Activated effector memory CD4-positive, alpha-beta T cell treated with anti-CD3 and anti-CD28 coated beads, Interleukin-2, amount 50 U/mL, for 16 hours (primary cell): ENCODE results near the gene FAR1.
"Not testable (repeated sequence)": the region's sequence is repeated elsewhere in the genome, so short reads cannot be mapped to it uniquely, and the experiment has no call there.

Source experiments
- DNase-seq: peaks from one replicate; pipeline ENCODE4 v3.0.0-alpha.2; 2020

FAR1 gene, protein sequence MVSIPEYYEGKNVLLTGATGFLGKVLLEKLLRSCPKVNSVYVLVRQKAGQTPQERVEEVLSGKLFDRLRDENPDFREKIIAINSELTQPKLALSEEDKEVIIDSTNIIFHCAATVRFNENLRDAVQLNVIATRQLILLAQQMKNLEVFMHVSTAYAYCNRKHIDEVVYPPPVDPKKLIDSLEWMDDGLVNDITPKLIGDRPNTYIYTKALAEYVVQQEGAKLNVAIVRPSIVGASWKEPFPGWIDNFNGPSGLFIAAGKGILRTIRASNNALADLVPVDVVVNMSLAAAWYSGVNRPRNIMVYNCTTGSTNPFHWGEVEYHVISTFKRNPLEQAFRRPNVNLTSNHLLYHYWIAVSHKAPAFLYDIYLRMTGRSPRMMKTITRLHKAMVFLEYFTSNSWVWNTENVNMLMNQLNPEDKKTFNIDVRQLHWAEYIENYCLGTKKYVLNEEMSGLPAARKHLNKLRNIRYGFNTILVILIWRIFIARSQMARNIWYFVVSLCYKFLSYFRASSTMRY

DNA sequence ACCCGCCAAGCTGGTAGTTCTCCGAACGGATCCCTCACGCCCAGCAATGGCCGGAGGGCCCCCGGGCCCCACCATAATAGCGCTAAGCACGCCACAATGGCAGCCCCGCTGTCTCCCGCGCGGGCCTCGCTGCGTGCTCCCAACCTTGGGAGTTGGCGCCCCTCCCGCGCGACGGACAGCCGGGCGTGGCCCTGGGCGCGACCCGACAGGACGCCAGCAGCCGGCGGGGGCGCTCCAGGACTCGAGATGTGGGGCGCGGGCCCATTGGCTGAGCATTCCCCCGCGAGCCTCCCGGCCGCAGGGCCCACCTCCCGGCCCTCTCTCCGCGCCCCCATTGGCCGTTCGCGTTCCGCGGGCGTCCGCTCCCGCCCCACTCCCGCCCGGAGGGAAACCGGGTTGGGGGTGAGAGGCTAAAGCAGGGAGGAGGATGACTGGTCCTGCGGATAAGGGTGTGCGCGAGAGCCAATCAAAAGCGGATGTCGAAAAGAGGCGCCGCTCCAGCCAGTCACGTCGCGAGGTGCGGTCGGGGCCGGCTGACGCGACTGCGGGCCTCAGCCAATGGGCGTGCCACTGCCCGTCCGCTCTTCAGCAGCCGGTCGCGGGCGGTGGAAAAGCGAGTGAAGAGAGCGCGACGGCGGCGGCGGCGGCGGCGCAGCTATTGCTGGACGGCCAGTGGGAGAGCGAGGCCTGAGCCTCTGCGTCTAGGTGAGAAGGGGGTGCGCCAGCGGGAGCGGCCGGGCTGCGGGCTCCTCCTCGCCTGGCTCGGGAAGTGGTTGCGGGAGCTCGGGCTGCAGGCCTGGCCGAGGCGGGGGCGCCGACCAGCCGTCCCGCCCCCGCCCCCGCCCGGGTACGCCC is at the start of gene FAR1:
Gene FAR1 (plus strand): TSS at position 567 of the 855 bp plus-strand sequence. CDS start 26,098 bp downstream, outside the sequence.
- DNase-seq, result peak; percentile 99

DNA sequence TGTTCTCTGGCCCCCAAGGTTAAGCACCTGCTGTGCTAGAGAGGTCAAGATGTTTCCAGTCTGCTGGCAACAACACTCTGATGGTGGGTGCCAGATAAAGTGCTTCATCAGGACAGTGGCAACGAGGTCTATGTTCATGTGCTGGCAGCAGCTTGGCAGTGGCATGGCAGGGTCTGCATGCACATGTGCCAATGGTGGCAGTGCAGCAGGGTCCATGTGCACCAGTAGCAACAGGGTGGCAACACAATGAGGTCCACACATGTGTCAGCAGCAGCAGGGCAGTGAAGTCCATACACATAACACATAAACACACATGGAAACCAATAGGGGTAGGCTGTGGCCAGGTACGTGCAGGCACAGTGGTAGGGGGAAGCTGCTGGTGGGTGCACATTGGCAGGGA is 48.4 kb upstream of the FAR1 start:
- no peak for DNase-seq

DNA sequence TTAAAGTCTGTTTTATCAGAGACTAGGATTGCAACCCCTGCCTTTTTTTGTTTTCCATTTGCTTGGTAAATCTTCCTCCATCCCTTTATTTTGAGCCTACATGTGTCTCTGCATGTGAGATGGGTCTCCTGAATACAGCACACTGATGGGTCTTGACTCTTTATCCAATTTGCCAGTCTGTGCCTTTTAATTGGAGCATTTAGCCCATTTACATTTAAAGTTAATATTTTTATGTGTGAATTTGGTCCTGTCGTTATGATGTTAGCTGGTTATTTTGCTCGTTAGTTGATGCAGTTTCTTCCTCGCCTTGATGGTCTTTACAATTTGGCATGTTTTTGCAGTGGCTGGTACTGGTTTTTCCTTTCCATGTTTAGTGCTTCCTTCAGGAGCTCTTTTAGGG is 41.6 kb upstream of the FAR1 start:
- not testable (repeated sequence) for DNase-seq

DNA sequence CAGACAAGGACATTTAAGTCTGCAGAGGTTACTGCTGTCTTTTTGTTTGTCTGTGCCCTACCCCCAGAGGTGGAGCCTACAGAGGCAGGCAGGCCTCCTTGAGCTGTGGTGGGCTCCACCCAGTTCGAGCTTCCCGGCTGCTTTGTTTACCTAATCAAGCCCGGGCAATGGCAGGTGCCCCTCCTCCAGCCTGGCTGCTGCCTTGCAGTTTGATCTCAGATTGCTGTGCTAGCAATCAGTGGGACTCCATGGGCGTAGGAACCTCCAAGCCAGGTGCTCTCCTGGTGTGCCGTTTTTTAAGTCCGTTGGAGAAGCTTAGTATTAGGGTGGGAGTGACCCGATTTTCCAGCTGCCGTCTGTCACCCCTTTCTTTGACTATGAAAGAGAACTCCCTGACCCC is 39.8 kb upstream of the FAR1 start:
- DNase-seq, result not testable (repeated sequence)

DNA sequence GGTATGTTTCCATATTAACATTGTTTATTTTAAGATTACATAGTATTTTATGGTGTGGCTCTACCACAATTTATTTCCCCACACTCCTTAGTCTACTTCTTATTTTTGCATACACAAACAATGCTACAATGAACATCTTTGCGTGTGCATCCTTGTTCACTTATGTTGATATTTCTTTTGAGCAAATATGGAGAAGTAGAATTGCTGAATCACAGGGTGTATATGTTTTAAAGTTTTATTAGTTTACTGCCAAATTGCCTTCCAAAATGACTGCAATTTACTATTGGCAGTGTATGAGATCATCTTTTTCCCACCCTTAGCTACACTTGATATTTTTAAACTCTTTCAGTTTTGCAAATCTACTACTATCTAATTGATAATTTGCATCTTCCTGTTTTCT is 38.7 kb upstream of the FAR1 start:
- no peak for DNase-seq

DNA sequence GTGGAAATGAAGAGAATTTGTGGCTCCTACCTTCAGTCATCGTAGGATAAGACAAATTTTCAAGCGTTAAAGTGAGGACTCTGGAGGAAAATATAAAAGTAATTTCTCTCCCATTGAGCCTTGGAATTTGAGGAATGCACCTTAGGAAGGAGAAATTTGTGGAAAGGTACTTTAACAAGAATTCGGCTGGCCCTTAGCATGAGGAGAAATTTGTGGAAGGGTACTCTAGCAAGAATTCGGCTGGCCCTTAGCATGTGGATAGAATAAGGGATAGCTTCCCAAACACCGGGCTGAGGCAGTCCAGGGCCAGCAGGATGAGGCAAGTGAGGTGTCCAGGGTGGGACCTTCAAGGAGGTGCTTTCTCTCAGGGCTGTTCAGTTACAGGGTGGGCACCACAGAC is 33.2 kb upstream of the FAR1 start:
- no peak for DNase-seq

DNA sequence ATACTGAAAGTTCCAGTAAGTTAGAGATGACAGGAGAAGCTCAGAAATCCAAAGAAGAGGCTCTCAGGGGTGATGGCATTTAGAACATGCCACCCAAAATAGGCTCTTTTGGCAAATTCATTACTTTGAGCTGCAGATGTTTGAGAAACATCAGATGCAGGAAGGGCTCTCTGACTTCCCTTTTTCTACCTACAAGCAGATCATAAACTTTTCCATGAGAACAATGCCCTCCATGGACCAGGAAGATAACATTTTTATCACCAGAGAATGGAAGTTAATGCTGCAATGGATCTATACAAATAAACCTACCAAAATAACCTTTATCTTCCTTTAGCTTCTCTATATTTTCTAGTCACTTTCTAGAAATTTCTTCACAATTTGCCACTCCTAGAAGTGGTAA is 32.7 kb upstream of the FAR1 start:
- no peak for DNase-seq

DNA sequence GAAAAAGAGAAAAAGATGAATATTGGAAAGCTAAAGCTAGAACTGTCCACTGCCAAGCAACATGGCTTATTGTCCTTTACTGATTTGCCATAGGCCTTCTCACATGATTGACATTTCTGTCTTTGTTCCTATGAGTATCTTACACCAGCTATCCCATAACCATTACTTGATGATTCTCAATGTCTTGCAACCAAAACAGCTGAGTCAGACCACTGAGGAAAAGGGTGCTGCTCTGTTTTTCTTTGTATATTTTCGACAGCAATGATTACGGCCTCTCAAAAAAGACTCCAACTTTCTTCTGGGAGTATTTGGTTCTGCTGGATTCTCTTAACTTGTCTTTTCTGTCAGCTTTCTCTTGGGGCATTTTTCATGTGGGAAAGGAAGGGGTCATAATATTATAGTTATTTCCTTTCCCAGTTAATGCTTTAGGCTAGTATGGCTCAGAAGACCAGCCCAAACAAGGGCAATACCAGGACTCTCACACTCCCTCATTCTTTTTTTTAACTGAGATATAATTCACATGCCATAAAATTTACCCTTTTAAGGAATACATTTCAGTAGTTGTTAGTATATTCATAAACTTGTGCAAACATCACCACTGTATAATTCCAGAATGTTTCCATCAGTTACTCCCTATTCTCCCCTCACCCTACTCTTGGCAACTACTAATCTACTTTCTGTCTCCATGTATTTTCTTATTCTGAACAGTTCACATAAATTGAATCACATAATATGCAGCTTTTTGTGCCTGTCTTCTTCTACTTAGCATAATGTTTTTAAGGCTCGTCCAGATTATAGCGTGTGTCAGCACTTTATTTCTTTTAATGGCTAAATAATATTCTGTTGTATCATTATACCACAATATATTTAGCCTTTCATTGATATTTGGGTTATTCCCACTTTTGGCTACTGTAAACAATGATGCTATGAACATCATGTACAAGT is 31.1 kb upstream of the FAR1 start:
- DNase-seq, result no peak

DNA sequence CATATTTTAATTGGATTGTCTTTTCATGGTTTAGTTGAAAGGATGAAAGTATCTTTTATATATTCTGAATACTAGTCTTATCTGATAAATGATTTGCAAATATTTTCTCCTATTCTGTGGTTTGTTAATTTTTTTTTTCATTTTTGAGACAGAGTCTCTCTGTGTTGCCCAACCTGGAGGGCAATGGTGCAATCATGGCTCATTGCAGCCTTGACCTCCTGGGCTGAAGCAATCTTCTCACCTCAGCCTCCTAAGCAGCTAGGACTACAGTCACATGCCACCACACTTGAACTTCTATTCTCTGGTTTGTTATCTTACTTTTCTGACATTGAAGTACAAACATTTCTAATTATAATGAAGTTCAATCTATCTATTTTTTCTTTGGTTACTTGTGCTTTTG is 30.0 kb upstream of the FAR1 start:
- DNase-seq, result no peak

DNA sequence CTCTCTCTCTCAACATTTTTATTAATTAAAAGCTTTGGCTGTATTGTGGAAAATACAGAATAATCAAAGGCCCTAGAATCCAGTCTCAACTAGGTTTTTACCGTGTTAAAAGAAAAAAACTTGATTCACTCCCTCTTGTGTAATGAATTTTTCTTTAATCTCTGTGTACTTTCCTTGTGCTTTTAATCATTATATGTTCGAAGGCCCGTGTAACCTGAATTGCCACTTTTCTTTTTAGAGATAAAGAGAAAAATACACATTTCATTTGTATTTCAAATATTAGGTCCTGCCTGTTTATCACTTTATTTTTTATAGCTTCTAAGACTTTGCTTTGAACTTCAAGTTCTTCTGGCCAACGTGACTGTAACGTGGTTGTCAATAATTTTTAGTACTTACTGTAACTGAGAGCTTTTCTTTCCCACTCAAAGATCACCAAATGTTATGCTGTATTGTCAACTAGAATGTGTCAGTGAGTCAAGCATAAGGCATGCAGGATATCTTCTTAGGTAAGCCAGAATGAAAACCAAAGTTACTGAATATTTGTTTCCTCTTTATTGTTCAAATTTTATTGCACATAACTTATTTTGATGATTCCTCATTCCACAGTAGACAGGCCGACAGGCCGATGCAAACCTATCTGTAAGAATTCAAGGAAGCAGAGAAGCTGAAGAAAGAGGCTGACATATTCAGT is 23.3 kb upstream of the FAR1 start:
- no peak for DNase-seq

DNA sequence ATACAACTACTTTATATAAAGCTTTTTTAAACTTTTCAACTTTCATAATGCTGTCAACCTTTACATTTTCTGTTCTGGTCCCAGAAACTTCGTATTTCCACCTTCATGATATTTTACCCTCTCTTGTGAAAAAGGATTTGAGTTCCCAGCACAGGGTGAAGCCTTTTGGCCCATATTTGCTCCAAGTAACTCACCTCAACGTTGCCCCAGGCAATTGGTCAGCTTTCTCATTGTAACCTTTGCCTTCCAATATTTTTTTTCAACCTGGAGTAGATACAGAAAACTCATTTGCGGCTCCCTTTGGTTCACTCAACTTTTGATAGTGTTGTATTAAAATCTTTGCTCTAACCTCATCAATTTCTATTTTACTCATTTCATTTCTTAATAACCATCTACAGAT is 21.1 kb upstream of the FAR1 start:
- DNase-seq, result no peak

DNA sequence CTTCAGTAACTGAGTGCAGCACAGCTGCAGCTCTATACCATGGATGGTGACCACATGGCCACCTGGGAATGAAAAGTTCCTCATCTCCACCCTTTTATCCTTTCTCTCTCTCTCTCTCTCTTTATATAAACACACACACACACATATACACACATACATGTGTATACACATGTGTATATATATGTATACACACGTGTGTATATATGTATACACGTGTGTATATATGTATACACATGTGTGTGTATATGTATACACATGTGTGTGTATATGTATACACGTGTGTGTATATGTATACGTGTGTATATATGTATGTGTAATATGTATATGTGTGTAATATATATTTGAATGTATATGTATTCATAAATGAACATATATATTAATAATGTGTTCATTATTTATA is 18.8 kb upstream of the FAR1 start:
- no peak for DNase-seq

DNA sequence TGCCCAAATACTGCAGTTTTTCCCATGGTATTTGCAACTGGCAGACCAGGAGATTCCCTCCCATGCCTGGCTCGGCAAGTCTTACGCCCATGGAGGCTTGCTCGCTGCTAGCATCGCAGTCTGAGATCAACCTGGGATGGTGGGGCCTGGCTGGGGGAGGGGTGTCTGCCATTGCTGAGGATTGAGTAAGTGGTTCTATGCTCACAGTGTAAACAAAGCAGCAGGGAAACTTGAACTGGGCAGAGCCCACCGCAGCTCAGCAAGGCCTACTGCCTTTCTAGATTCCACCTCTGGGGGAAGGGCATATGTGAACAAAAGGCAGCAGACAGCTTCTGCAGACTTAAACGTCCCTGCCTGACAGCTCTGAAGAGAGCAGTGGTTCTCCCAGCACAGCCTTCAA is 17.0 kb upstream of the FAR1 start:
- not testable (repeated sequence) for DNase-seq

DNA sequence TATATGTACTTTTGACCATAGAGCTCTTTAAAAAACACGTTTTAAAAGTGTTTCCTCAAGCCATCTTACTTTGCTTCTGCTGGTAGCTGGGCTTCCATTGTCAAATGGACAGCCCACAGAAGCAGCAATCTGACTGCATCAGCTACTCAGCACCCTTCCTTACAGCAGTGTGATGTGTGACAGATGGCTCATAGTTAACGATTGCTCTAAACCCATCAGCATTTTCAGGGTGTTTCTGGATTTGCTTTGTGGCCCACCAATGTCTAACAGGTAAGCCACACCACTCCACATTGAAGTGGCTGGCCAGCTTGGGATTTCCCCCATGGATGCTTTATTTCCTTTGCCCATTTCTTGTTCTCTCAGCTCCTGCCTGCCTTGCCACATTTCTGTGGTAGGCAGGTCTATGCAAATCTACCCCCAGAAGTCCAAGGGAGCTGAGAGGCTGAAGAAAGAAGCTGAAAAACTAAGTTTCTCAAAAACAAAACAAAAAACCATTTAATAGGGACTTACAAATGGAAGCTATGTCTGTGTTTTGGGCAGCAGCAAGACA is 7.3 kb upstream of the FAR1 start:
- no peak for DNase-seq

DNA sequence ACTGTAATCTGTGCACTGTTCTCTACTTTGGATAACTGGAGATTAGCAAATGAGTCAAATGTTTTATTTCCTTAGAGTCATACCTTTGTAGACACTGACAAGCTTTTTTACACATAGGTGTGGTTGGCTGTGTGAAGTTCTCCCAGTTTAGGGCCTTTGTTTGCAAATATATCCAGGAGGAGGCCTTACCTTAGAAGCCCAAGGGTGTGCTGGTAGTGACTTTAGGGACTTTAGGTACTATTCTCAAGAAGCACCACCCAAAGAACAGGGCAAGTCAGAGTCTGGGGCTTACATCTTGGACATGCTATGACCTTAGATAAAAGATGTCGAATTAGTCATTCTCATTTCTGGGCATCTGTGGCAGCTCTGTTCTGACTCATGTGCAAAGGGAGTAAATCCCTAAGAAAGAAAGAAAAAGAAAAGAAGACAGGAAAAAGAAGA is 4.8 kb upstream of the FAR1 start:
- no peak for DNase-seq

DNA sequence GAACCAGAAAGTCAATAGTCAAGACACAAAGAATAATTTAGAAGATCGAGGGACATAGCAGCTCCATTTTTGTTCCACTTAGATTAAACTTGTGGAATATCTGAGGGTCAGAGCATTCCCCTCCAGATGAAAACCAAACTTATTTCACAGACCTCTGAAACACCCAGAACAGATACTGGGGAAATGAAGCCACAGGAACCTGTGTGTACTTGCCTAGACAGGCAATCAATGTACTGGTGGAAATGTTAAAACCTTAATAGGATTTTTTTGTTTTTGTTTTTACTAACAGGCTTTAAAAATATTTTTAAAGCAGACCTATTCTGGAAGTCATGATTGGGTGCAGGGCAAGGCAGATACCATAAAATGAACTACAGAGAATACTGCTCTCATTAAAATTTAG is 4.1 kb upstream of the FAR1 start:
- DNase-seq, result no peak

DNA sequence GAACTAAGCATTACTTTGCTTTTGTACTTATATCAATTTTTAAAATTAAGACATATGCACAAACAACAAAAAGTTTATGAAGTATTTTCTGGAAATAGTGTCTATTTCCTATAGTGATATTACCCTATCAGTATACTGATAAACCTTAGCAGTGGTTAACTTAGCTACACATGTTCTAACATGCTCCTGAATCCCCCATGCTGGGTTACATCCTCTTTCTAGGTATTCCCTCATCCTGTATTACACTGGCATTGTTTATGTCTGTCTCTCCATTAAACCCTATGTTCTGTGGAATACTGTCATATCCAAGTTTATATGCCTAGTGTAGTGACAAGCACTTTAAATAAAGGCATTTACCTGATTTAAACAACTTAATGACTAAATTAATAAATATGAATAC is 1.8 kb upstream of the FAR1 start:
- no peak for DNase-seq

DNA sequence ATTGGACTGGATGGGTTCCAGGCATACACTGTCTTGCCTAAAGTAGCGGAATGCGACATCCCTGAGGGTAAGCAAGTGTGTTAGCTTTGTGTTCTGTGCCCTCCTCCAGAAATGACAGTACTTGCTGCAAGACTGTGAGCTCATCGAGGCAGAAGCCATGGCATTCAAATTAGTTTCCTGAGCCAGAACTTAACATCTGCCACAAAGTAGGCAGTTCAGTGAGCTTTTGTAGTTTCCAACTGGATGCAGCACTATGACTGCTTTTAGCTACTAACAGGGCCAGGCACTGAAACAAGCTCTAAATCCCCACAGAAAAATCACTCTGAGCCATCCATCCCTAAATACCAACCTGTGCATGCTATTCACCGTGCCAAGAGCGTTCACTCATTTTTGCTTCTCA is 1.2 kb upstream of the FAR1 start:
- DNase-seq, result no peak

DNA sequence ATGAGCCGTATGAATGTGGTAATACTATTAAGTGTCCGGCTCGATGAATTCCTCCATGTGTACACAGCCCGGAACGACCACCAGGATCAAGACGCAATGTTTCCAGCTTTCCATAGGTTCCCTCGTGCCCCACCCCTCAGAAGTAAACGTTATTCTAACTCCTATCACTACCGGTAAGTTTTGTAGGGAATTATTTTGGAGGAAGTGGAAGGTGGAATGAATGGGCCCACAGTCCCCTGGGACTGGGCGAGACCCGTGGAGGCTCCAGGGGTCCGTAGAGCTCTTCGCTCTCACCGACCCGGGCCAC is 720 bp upstream of the FAR1 start:
- no peak for DNase-seq

DNA sequence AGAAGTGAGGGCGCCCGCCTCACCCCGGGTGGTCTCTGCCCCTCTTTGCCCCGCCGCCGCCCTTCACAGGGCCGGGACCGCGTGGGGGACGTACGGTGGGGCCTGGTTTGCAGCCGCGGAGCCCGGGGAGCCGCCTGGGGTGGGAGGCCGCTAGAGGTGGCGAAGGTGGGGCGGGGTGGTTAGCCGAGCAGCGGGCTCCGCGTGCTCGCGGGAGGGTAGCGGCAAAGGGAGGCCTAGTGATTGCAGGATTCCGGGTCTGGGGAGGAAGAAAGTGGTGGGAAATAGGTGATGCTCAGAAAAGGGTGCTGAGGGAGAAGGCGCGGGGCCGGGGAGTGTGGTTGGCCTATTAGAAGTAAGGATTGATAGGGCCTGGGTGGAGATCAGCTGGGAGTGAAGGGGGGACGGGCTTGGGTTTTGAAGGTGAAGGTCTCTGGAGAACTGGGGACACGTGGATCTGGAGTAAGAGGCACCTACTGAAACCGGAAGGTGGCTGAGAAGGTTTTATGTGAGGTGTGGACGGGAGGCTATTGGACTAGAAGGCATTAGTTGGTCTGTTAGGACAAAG is 571 bp downstream of the FAR1 start:
- DNase-seq, result peak; percentile 84
